Measurements from ENCODE around the gene UFM1.

DNA sequence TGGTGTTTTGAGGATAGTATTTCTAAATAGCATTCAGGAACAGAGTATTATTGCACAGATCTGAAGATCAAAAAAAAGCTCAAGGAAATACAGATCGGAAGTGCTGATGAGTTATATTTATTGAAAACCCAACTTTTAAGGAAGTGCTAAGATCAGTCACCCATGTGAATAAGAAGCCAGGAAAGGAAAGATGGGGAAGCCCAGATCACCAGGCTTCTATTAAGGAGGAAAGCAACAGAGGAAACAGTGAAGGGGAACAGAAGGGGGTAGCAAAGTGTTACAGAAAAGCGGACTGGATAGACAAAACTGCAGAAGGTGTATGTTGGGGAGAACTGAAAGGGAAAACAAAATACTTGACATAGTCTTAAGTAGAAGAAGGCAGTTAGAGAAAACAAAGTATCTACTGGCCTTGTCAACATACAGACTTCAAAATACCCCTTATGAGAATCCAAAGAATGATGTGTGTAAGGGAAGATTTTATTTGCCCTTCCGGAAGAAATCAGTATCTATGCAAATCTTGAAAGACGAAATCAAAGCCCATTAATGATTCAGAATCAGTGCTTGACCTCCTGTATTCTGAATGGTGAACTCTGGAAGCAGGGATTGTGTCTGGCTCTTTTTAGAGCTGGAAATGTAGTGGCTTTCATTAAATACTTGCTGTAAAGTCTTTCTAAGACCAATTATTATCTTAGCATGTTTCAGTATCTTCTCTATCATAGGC, 12.1 kb downstream of the UFM1 start:
- TF ChIP-seq, protein P1, sequence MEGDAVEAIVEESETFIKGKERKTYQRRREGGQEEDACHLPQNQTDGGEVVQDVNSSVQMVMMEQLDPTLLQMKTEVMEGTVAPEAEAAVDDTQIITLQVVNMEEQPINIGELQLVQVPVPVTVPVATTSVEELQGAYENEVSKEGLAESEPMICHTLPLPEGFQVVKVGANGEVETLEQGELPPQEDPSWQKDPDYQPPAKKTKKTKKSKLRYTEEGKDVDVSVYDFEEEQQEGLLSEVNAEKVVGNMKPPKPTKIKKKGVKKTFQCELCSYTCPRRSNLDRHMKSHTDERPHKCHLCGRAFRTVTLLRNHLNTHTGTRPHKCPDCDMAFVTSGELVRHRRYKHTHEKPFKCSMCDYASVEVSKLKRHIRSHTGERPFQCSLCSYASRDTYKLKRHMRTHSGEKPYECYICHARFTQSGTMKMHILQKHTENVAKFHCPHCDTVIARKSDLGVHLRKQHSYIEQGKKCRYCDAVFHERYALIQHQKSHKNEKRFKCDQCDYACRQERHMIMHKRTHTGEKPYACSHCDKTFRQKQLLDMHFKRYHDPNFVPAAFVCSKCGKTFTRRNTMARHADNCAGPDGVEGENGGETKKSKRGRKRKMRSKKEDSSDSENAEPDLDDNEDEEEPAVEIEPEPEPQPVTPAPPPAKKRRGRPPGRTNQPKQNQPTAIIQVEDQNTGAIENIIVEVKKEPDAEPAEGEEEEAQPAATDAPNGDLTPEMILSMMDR (IDR thresholded peaks at IDR 0.05 in 2 of 3, conservative IDR thresholded peaks at IDR 0.05 in 1 of 3; ENCODE audit: borderline replicate concordance in 1 of 3, insufficient read depth in 1 of 3, low read depth in 2 of 3, low read length in 2 of 3): no peak
- no peak for TF ChIP-seq EGR1 (IDR thresholded peaks at IDR 0.05; ENCODE audit: low read depth)
- no peak for TF ChIP-seq TCF7L2 (IDR thresholded peaks at IDR 0.05; ENCODE audit: borderline replicate concordance, extremely low read depth, insufficient read depth, insufficient read length)
- no peak for TF ChIP-seq POLR2A (IDR thresholded peaks at IDR 0.05; ENCODE audit: borderline replicate concordance, extremely low read depth, insufficient read depth, insufficient read length)

Measured in HCT116 (cell line).